H1 (cell line): ENCODE data around the gene SLC37A2. TPM values are rescaled to one million over a fixed set of nuclear protein-coding genes. Genes with fewer than 3 reads are reported as not detected.

Experiments
- BACH1 ChIP-seq: IDR thresholded peaks from 2 replicates; pipeline ENCODE4 v1.6.1; 2012; ENCODE audit warnings: low read length, improper control_type of control experiment
- CHD7 ChIP-seq: fragments of 300-600 bp; sonication (generic); IDR thresholded peaks from 2 replicates; pipeline ENCODE4 v1.7.1; 2012; ENCODE audit warnings: low read length, moderate library complexity, mild to moderate bottlenecking, inconsistent platforms; ENCODE audit not compliant: insufficient replicate concordance
- E2F6 ChIP-seq: IDR thresholded peaks from 2 replicates; pipeline ENCODE4 v1.6.1; 2012; ENCODE audit warnings: inconsistent platforms
- FOSL1 ChIP-seq: IDR thresholded peaks from 2 replicates; pipeline ENCODE4 v1.6.1; 2011; ENCODE audit warnings: mild to moderate bottlenecking, low read depth, low read length, moderate library complexity; ENCODE audit not compliant: insufficient read depth
- GTF2F1 ChIP-seq: IDR thresholded peaks from 2 replicates; pipeline ENCODE4 v1.6.1; 2012; ENCODE audit warnings: low read depth, low read length, improper control_type of control experiment, borderline replicate concordance
- SIX5 ChIP-seq: IDR thresholded peaks from 2 replicates; pipeline ENCODE4 v1.6.1; 2011; ENCODE audit warnings: mild to moderate bottlenecking, low read depth, low read length
- SP2 ChIP-seq: IDR thresholded peaks from 2 replicates; pipeline ENCODE4 v1.6.1; 2012; ENCODE audit warnings: mild to moderate bottlenecking, low read length, inconsistent platforms
- polyA plus RNA-seq, 7 experiments: library from polyadenylated mRNA; depleted of rRNA in 3 of 7; stranded (reverse) in 5 of 7; unstranded in 2 of 7; fragments of >200 nt in 5 of 7; fragments of 200-250 nt in 2 of 7; gene quantifications; 1 replicate in 5 of 7; 2 replicates in 1 of 7; 4 replicates in 1 of 7; pipeline versions ENCODE4 v1.2.1 to v1.2.3, GENCODE V29; 2011 to 2013; ENCODE audit warnings: missing spikeins in 2 of 7, mixed read lengths in 2 of 7
- total RNA-seq: library from RNA; stranded (reverse); fragmentation: NEBNext Ultra II Directional; extraction: Animal tissue kit (Norgen Biotek cat#: 25700); gene quantifications from 2 replicates; pipeline ENCODE4 v1.2.1, GENCODE V29; 2021

The SLC37A2 gene
- total and polyA plus RNA-seq, 2 of the 8 experiments (the other 6 are each of a cell fraction or from before 2014, with no cell fraction given), result 1.3 to 1.9 TPM

GRCh38 chr11:125129316-125129993, 66.3 kb downstream of the SLC37A2 start (continued):
- TF ChIP-seq CHD7 (no peak), BACH1 (no peak), SP2 (no peak), SIX5 (no peak), E2F6 (no peak), FOSL1 (no peak), GTF2F1 (no peak)
- TF ChIP-seq, all 59 proteins: peak for 0
